GM18873 (cell line): ENCODE data around the gene GALM.
"Not testable (repeated sequence)": the region's sequence is repeated elsewhere in the genome, so short reads cannot be mapped to it uniquely, and the experiment has no call there.

ENCODE experiments used
- ATAC-seq: cut with Tn5 transposase; IDR thresholded peaks from one replicate; pipeline ENCODE4 v1.9.1; 2021; ENCODE audit warnings: mild to moderate bottlenecking, moderate library complexity, moderate number of reproducible peaks; ENCODE audit not compliant: unreplicated experiment, low FRiP score

GALM gene

GRCh38 chr2:38706846-38707345 lies 41.0 kb downstream of the GALM start:
- ATAC-seq = no peak

- ATAC-seq = not testable (repeated sequence)
Observed at GRCh38 chr2:38708491-38708890, 42.6 kb downstream of the GALM start.

- no peak for ATAC-seq
Observed at GRCh38 chr2:38708900-38709566, 43.1 kb downstream of the GALM start.

- ATAC-seq = peak; percentile 79
Observed at GRCh38 chr2:38709567-38710194, 43.8 kb downstream of the GALM start.

GRCh38 chr2:38711558-38711957 lies 45.6 kb downstream of the GALM start:
- no peak for ATAC-seq

GRCh38 chr2:38712413-38712812 lies 46.5 kb downstream of the GALM start:
- no peak for ATAC-seq

GRCh38 chr2:38712871-38713270 lies 47.0 kb downstream of the GALM start:
- ATAC-seq = no peak

GRCh38 chr2:38713338-38713737 lies 47.4 kb downstream of the GALM start:
- no peak for ATAC-seq

- not testable (repeated sequence) for ATAC-seq
Observed at GRCh38 chr2:38714941-38715340, 49.0 kb downstream of the GALM start.

- no peak for ATAC-seq
Observed at GRCh38 chr2:38716185-38716584, 50.3 kb downstream of the GALM start.

- no peak for ATAC-seq
Observed at GRCh38 chr2:38718601-38719000, 52.7 kb downstream of the GALM start.

- ATAC-seq = no peak
Observed at GRCh38 chr2:38719706-38720105, 53.8 kb downstream of the GALM start.

GRCh38 chr2:38720613-38721241 lies 54.8 kb downstream of the GALM start:
- ATAC-seq = no peak

- ATAC-seq = no peak
Observed at GRCh38 chr2:38722271-38723061, 56.6 kb downstream of the GALM start.

GRCh38 chr2:38723173-38723572 lies 57.3 kb downstream of the GALM start:
- no peak for ATAC-seq

- no peak for ATAC-seq
Observed at GRCh38 chr2:38727661-38728060, 61.7 kb downstream of the GALM start.

GRCh38 chr2:38728694-38729093 lies 62.8 kb downstream of the GALM start:
- no peak for ATAC-seq

GRCh38 chr2:38731090-38731489 lies 65.2 kb downstream of the GALM start:
- no peak for ATAC-seq

- ATAC-seq = no peak
Observed at GRCh38 chr2:38731684-38732221, 65.8 kb downstream of the GALM start.

GRCh38 chr2:38733300-38733971 lies 67.5 kb downstream of the GALM start:
- ATAC-seq = no peak
